ENCODE data around the gene SVEP1.

- TF ChIP-seq POLR2A (IDR thresholded peaks at IDR 0.05) (no peak), CTCF (IDR thresholded peaks at IDR 0.05) (no peak), EP300 (IDR thresholded peaks at IDR 0.05) (no peak)
Observed at GRCh38 chr9:110580850-110581249, 1.3 kb upstream of the SVEP1 start.
